Measurements from ENCODE around the gene OLFML3. TPM values are rescaled to one million over a fixed set of nuclear protein-coding genes. Genes with fewer than 3 reads are reported as not detected.

The OLFML3 gene
- total and polyA plus RNA-seq, 2 of the 8 experiments (the other 6 are each of a cell fraction or from before 2014, with no cell fraction given): 56.0 to 72.3 TPM

GRCh38 chr1:113937146-113937545 is 42.1 kb upstream of the OLFML3 start:
- H2AFZ ChIP-seq (ENCODE audit: low read length): no peak overlapping the region
- no peak overlapping the region for H2BK20ac ChIP-seq (ENCODE audit: low read length)
- H4K5ac ChIP-seq (ENCODE audit: insufficient read length, low read depth, low read length): no peak overlapping the region
- no peak overlapping the region for H3K9ac ChIP-seq (replicated peaks in 1 of 4; ENCODE audit: extremely low read depth in 1 of 4, low read depth in 3 of 4, low read length in 3 of 4)
- no peak overlapping the region for H3K23ac ChIP-seq (ENCODE audit: insufficient read length)
- no peak overlapping the region for H3K4ac ChIP-seq (replicated peaks; ENCODE audit: insufficient read length, low read depth, low read length)
- H3K36me3 ChIP-seq (ENCODE audit: control insufficient read depth in 2 of 4, insufficient read depth in 4 of 4, low read length in 3 of 4): peaks cover 5 to 12% (median 6%) of the 10 kb centered on the region in 4 experiments
- no peak overlapping the region for H3K56ac ChIP-seq (replicated peaks; ENCODE audit: insufficient read length, low read depth, low read length)
- H3K4me3 ChIP-seq (ENCODE audit: extremely low read depth in 1 of 4, insufficient read depth in 2 of 4, low read depth in 3 of 4, low read length in 4 of 4): no peak overlapping the region
- H3K27ac ChIP-seq (ENCODE audit: low read depth, low read length): no peak overlapping the region
- H3K4me2 ChIP-seq (ENCODE audit: insufficient read depth in 1 of 2, low read depth in 2 of 2, low read length in 2 of 2): no peak overlapping the region
- DNase-seq (ENCODE audit: low read depth in 1 of 2, low spot score in 2 of 2) (no peak), FAIRE-seq (no peak)
- ChIA-PET POLR2A (ENCODE audit: partially characterized antibody) (no interaction called here), CTCF (ENCODE audit: partially characterized antibody) (interaction anchor here (0.6 to 1.6 kb wide), 4 partner anchors 11 to 327 kb away, joined by 3 to 5 read pairs (median 4); no protein-coding TSS in a partner anchor)
- H3K79me2 ChIP-seq (ENCODE audit: control insufficient read depth in 1 of 2, insufficient read depth in 2 of 2, low read length in 2 of 2): peaks cover 18 to 79% of the 10 kb centered on the region in 2 experiments
- H2BK5ac ChIP-seq (ENCODE audit: low read depth, low read length): no peak overlapping the region
- no peak overlapping the region for H2AK5ac ChIP-seq (ENCODE audit: low read depth, low read length)
- no peak overlapping the region for H4K91ac ChIP-seq (replicated peaks; ENCODE audit: insufficient read length, low read length)
- H2BK12ac ChIP-seq (ENCODE audit: low read depth, low read length): no peak overlapping the region
- WGBS, 2 experiments (ENCODE audit: extremely low coverage in 1 of 2, insufficient coverage in 1 of 2, insufficient read length in 1 of 2, insufficient replicate concordance in 2 of 2, low coverage in 1 of 2, low lambda C conversion rate in 2 of 2, missing lambda C conversion rate in 1 of 2): 59% methylated on average over 1 of the region's 1 CpG; no CpG with 5 or more reads in 1 of the 2 experiments
- peaks cover 1 to 12% of the 10 kb centered on the region in 2 experiments for H4K20me1 ChIP-seq (replicated peaks in 1 of 2; ENCODE audit: control insufficient read depth in 1 of 2, insufficient read depth in 2 of 2, low read length in 2 of 2)
- H3K9me3 ChIP-seq (ENCODE audit: insufficient read depth in 2 of 2, low read depth in 1 of 2, low read length in 1 of 2): no peaks in the 10 kb centered on the region
- H2BK120ac ChIP-seq (replicated peaks; ENCODE audit: low read depth, low read length): no peak overlapping the region
- no peaks in the 10 kb centered on the region for H3K27me3 ChIP-seq (replicated peaks in 1 of 4; ENCODE audit: control insufficient read depth in 3 of 4, extremely low read depth in 1 of 4, insufficient read depth in 3 of 4, low read length in 3 of 4)
- H2BK15ac ChIP-seq (ENCODE audit: low read length): no peak overlapping the region
- no peak overlapping the region for H4K8ac ChIP-seq (ENCODE audit: extremely low read depth, insufficient read depth, low read length)
- H3K18ac ChIP-seq (ENCODE audit: extremely low read depth, low read length): no peak overlapping the region
- H3K23me2 ChIP-seq (ENCODE audit: low read depth, low read length): no peaks in the 10 kb centered on the region
- H3K79me1 ChIP-seq (ENCODE audit: low read depth, low read length): peaks cover 5% of the 10 kb centered on the region
- peaks cover 0 to 3% (median 0%) of the 10 kb centered on the region in 4 experiments; a peak in 3 of 7 replicates for H3K4me1 ChIP-seq (replicated peaks in 1 of 4; ENCODE audit: control insufficient read depth in 3 of 4, insufficient read depth in 4 of 4, low read length in 3 of 4)
- no peak overlapping the region for H3K14ac ChIP-seq (ENCODE audit: insufficient read length)
- TF ChIP-seq TAF7 (optimal IDR thresholded peaks at IDR 0.05; ENCODE audit: borderline replicate concordance, low read depth, low read length) (no peak), EP300 (IDR thresholded peaks at IDR 0.05; ENCODE audit: borderline replicate concordance in 1 of 2, low read depth in 2 of 2, low read length in 2 of 2) (no peak), TEAD4 (IDR thresholded peaks at IDR 0.05; ENCODE audit: low read depth, low read length) (no peak), BACH1 (IDR thresholded peaks at IDR 0.05; ENCODE audit: low read length) (no peak), EGR1 (IDR thresholded peaks at IDR 0.05; ENCODE audit: borderline replicate concordance, low read depth, low read length) (no peak), RAD21 (IDR thresholded peaks at IDR 0.05 in 1 of 2, conservative IDR thresholded peaks at IDR 0.05 in 1 of 2; ENCODE audit: low read depth in 2 of 2, low read length in 2 of 2) (no peak), CBX5 (IDR thresholded peaks at IDR 0.05; ENCODE audit: low read depth, low read length) (no peak), KDM4A (IDR thresholded peaks at IDR 0.05; ENCODE audit: low read depth, low read length, severe bottlenecking) (no peak), ZNF274 (IDR thresholded peaks at IDR 0.05; ENCODE audit: borderline replicate concordance, extremely low read depth, low read length) (no peak), POLR2AphosphoS5 (IDR thresholded peaks at IDR 0.05; ENCODE audit: low read depth, low read length) (no peak), TAF1 (IDR thresholded peaks at IDR 0.05; ENCODE audit: low read depth, low read length) (no peak), POU5F1 (IDR thresholded peaks at IDR 0.05; ENCODE audit: low read depth, low read length) (no peak), CHD2 (IDR thresholded peaks at IDR 0.05; ENCODE audit: low read length) (no peak)
- TF ChIP-seq, protein P1, sequence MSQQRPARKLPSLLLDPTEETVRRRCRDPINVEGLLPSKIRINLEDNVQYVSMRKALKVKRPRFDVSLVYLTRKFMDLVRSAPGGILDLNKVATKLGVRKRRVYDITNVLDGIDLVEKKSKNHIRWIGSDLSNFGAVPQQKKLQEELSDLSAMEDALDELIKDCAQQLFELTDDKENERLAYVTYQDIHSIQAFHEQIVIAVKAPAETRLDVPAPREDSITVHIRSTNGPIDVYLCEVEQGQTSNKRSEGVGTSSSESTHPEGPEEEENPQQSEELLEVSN (IDR thresholded peaks at IDR 0.05): no peak

Measured in H1 (cell line).